IMR-90 (cell line): ENCODE measurements around the gene RPUSD1.

ENCODE experiments used
- CEBPB ChIP-seq: IDR thresholded peaks from 2 replicates; pipeline ENCODE4 v1.6.1; 2012; ENCODE audit warnings: low read depth, low read length, improper control_type of control experiment
- CTCF ChIP-seq: conservative IDR thresholded peaks from 2 replicates; pipeline ENCODE4 v1.5.1; 2012; ENCODE audit warnings: mild to moderate bottlenecking, low read depth, low read length, improper control_type of control experiment
- ELK1 ChIP-seq: fragments of 150-350 bp; IDR thresholded peaks from 2 replicates; pipeline ENCODE4 v1.6.1; 2016; ENCODE audit warnings: low read depth, mild to moderate bottlenecking, low read length, moderate library complexity, borderline replicate concordance
- MAFK ChIP-seq: IDR thresholded peaks from 2 replicates; pipeline ENCODE4 v1.6.1; 2012; ENCODE audit warnings: low read depth, low read length, improper control_type of control experiment
- MAZ ChIP-seq: IDR thresholded peaks from 2 replicates; pipeline ENCODE4 v1.6.1; 2012; ENCODE audit warnings: low read depth, mild to moderate bottlenecking, low read length, improper control_type of control experiment, moderate library complexity, borderline replicate concordance
- POLR2A ChIP-seq: IDR thresholded peaks from 2 replicates; pipeline ENCODE4 v1.6.1; 2012; ENCODE audit warnings: mild to moderate bottlenecking, low read depth, low read length
- RFX5 ChIP-seq: IDR thresholded peaks from 2 replicates; pipeline ENCODE4 v1.8.0; 2012; ENCODE audit warnings: low read depth, mild to moderate bottlenecking, low read length, moderate library complexity

GRCh38 chr16:787321-787966 lies 737 bp downstream of the RPUSD1 start:
- TF ChIP-seq RFX5 (no peak), CTCF (no peak), POLR2A (no peak), CEBPB (no peak), ELK1 (no peak), MAFK (no peak), MAZ (no peak)
